Left lung (tissue), 10 donors: ENCODE measurements around the gene PCNT. TPM values are rescaled to one million over a fixed set of nuclear protein-coding genes. Genes with fewer than 3 reads are reported as not detected.
"Not testable (repeated sequence)": the region's sequence is repeated elsewhere in the genome, so short reads cannot be mapped to it uniquely, and the experiment has no call there.

Experiments used
- ATAC-seq: fragments of 200-7000 bp; cut with Tn5 transposase; one replicate; pipeline ENCODE4 v1.9.1; 2020; ENCODE audit warnings: moderate library complexity
- DNase-seq, 4 donors: peaks; one replicate each; pipeline ENCODE4 v3.0.0-alpha.2; 2013 to 2020
- H3K27ac ChIP-seq, 2 donors: fragments of 200-600 bp; sonication (generic) in 1 of 2; one replicate each; pipeline versions ENCODE4 v1.5.0 to v1.8.0; 2020 to 2021
- H3K27me3 ChIP-seq, 2 donors: fragments of 200-600 bp; sonication (generic) in 1 of 2; one replicate each; pipeline versions ENCODE4 v1.5.0 to v1.8.0; 2020 to 2021
- H3K36me3 ChIP-seq, 2 donors: fragments of 200-600 bp; sonication (generic) in 1 of 2; one replicate each; pipeline versions ENCODE4 v1.5.0 to v1.8.0; 2020 to 2021
- H3K4me1 ChIP-seq, 2 donors: fragments of 200-600 bp; one replicate each; pipeline ENCODE4 v1.8.0; 2021
- H3K4me3 ChIP-seq, 2 donors: fragments of 200-600 bp; sonication (generic) in 1 of 2; one replicate each; pipeline versions ENCODE4 v1.5.0 to v1.8.0; 2020 to 2021; ENCODE audit warnings: mild to moderate bottlenecking in 1 of 2
- H3K9me3 ChIP-seq, 2 donors: fragments of 200-600 bp; sonication (generic) in 1 of 2; one replicate each; pipeline versions ENCODE4 v1.5.0 to v1.8.0; 2020 to 2021
- intact Hi-C, 2 donors: fragments of 100-400 bp; cut with DNase I; formaldehyde crosslinking; loops; one replicate each; pipeline versions ENCODE4 v1.11.2 to v1.14.2; 2022
- polyA plus RNA-seq, 6 donors: library from polyadenylated mRNA; unstranded; fragments of 120-200 nt; gene quantifications; one replicate each; pipeline ENCODE4 v1.2.1, GENCODE V29; 2013; ENCODE audit not compliant: insufficient read length in 6 of 6
- total RNA-seq, 2 donors: library from RNA; stranded (reverse); fragmentation: NEBNext Ultra II Directional; extraction: Animal tissue kit (Norgen Biotek cat#: 25700); gene quantifications; one replicate each; pipeline ENCODE4 v1.2.1, GENCODE V29; 2021
- TF ChIP-seq, protein P1 (sequence below), 2 donors: fragments of 200-600 bp; sonication (generic) in 1 of 2; IDR thresholded peaks; one replicate each; pipeline versions ENCODE4 v1.5.0 to v1.8.0; 2021; ENCODE audit warnings: antibody characterized with exemption in 2 of 2
- donor health status: DM: no; HTN: yes; CAD: no.
- donor health status: DM: no; HTN: no; CAD: no.

The PCNT gene
- total and polyA plus RNA-seq, 8 donors: 25.7 to 35.4 (median 32.4) TPM

- peak in 1 of 4 donors; percentile 38 for DNase-seq
- ATAC-seq: no peak
- H3K4me1 ChIP-seq: peaks cover 0 to 18% of the 10 kb centered on the region in 2 donors
- peaks cover 0 to 56% of the 10 kb centered on the region in 2 donors for H3K36me3 ChIP-seq
- no peaks in the 10 kb centered on the region for H3K9me3 ChIP-seq
- intact Hi-C loops: no loop called here
- H3K27ac ChIP-seq: no peak overlapping the region
- no peaks in the 10 kb centered on the region for H3K27me3 ChIP-seq
- H3K4me3 ChIP-seq: no peak overlapping the region
- TF ChIP-seq, protein P1, sequence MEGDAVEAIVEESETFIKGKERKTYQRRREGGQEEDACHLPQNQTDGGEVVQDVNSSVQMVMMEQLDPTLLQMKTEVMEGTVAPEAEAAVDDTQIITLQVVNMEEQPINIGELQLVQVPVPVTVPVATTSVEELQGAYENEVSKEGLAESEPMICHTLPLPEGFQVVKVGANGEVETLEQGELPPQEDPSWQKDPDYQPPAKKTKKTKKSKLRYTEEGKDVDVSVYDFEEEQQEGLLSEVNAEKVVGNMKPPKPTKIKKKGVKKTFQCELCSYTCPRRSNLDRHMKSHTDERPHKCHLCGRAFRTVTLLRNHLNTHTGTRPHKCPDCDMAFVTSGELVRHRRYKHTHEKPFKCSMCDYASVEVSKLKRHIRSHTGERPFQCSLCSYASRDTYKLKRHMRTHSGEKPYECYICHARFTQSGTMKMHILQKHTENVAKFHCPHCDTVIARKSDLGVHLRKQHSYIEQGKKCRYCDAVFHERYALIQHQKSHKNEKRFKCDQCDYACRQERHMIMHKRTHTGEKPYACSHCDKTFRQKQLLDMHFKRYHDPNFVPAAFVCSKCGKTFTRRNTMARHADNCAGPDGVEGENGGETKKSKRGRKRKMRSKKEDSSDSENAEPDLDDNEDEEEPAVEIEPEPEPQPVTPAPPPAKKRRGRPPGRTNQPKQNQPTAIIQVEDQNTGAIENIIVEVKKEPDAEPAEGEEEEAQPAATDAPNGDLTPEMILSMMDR (IDR thresholded peaks at IDR 0.05): no peak
Measured at GRCh38 chr21:46371204-46372013, 47.5 kb downstream of the PCNT start.

DNA sequence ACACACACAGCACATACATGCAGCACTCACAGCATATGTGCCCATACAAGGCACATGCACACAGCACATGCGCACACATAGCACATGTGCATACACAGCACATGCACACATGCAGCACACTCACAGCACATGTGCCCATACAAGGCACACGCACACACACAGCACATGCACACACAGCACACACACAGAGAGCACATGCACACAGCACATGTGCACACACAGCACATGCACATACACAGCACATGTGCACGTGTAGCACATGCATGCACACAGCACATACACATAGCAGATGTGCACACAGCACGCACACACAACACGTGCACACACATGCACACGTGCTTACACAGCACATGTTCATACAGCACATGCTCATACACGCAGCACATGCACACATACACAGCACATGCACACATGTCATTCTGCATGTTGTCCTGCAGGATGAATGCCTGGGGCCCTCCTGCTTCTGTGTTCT is 48.1 kb downstream of the PCNT start:
- DNase-seq (peak in 1 of 4 donors; percentile 35), ATAC-seq (no peak)
- H3K36me3 ChIP-seq: peaks cover 0 to 56% of the 10 kb centered on the region in 2 donors
- H3K27me3 ChIP-seq: no peaks in the 10 kb centered on the region
- H3K27ac ChIP-seq: no peak overlapping the region
- TF ChIP-seq, protein P1 (IDR thresholded peaks at IDR 0.05): no peak
- H3K4me3 ChIP-seq: no peak overlapping the region
- intact Hi-C loops: no loop called here
- H3K9me3 ChIP-seq: no peaks in the 10 kb centered on the region
- H3K4me1 ChIP-seq: peaks cover 0 to 18% of the 10 kb centered on the region in 2 donors

GRCh38 chr21:46372947-46373346 is 49.0 kb downstream of the PCNT start:
- H3K27me3 ChIP-seq, H3K4me3 ChIP-seq, H3K27ac ChIP-seq, intact Hi-C loops, ATAC-seq, H3K9me3 ChIP-seq: not testable (repeated sequence)
- peaks cover 0 to 18% of the 10 kb centered on the region in 2 donors for H3K4me1 ChIP-seq
- peaks cover 0 to 55% of the 10 kb centered on the region in 2 donors for H3K36me3 ChIP-seq
- peak in 1 of 4 donors; percentile 24 for DNase-seq

DNA sequence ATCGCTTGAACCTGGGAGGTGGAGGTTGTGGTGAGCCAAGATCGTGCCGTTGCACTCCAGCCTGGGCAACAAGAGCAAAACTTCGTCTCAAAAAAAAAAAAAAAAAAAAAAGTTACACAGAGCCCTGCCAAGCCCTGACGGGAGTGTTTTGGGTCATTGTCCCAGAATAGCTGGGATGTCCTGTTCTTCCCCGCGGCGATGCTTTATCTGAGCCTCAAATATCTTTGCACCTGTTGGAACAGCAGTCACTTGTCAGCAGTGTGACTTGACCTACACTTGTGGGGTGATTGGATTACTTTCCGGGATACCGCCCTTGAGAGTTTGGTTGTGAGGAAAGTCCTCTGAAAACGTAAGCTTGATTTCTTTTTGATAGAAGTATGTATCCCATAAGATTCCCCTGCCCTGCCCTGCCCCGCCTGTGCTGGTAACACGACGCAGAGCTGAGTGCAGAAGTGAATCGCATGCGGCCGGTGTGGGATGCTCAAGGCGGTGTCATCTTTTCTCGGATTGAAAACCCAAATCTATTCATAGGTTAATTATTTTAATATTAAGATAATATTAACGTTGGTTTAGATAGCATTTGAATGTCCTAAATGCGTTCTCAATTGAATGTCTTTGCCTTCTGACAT is 50.9 kb downstream of the PCNT start:
- TF ChIP-seq, protein P1 (IDR thresholded peaks at IDR 0.05): no peak
- Histone ChIP-seq H3K4me3 (no peak overlapping the region), H3K36me3 (peaks cover 0 to 55% of the 10 kb centered on the region in 2 donors), H3K9me3 (no peaks in the 10 kb centered on the region), H3K4me1 (peaks cover 0 to under 1% of the 10 kb centered on the region in 2 donors), H3K27me3 (no peaks in the 10 kb centered on the region), H3K27ac (no peak overlapping the region)
- intact Hi-C loops: no loop called here
- no peak for ATAC-seq
- peak in 1 of 4 donors; percentile 41 for DNase-seq

GRCh38 chr21:46375560-46376230 is 51.7 kb downstream of the PCNT start:
- TF ChIP-seq, protein P1 (IDR thresholded peaks at IDR 0.05): no peak
- DNase-seq (peak in 1 of 4 donors; percentile 70), ATAC-seq (no peak)
- intact Hi-C loops: no loop called here
- Histone ChIP-seq H3K27me3 (no peaks in the 10 kb centered on the region), H3K4me3 (no peak overlapping the region), H3K27ac (no peak overlapping the region), H3K4me1 (no peaks in the 10 kb centered on the region), H3K9me3 (no peaks in the 10 kb centered on the region), H3K36me3 (peaks cover 0 to 53% of the 10 kb centered on the region in 2 donors)
